Measurements from ENCODE around the gene HNRNPLL. TPM values are rescaled to one million over a fixed set of nuclear protein-coding genes. Genes with fewer than 3 reads are reported as not detected.

Gene HNRNPLL
- total RNA-seq, 1 donor from 2014 or later = 29.7 TPM

GRCh38 chr2:38596229-38596628 lies 6.5 kb downstream of the HNRNPLL start:
- Histone ChIP-seq H3K4me3 (ENCODE audit: low read depth, low read length) (no peak overlapping the region), H3K36me3 (ENCODE audit: control insufficient read depth, insufficient read depth, low read length) (no peaks in the 10 kb centered on the region), H3K27me3 (ENCODE audit: control insufficient read depth, insufficient read depth, low read length) (no peaks in the 10 kb centered on the region)
- TF ChIP-seq CTCF (IDR thresholded peaks at IDR 0.05; ENCODE audit: insufficient read depth, low read length, severe bottlenecking) = no peak
- no peak for DNase-seq (ENCODE audit: low read depth)
- FAIRE-seq = no peak

- H3K27me3 ChIP-seq (ENCODE audit: control insufficient read depth, insufficient read depth, low read length) = no peaks in the 10 kb centered on the region
- DNase-seq (ENCODE audit: low read depth) (peak; percentile 91), FAIRE-seq (no peak)
- no peak overlapping the region for H3K4me3 ChIP-seq (ENCODE audit: low read depth, low read length)
- no peak for TF ChIP-seq CTCF (IDR thresholded peaks at IDR 0.05; ENCODE audit: insufficient read depth, low read length, severe bottlenecking)
- no peaks in the 10 kb centered on the region for H3K36me3 ChIP-seq (ENCODE audit: control insufficient read depth, insufficient read depth, low read length)
Measured at GRCh38 chr2:38592951-38593350, 9.8 kb downstream of the HNRNPLL start.

GRCh38 chr2:38591152-38591551 lies 11.6 kb downstream of the HNRNPLL start:
- Histone ChIP-seq H3K27me3 (ENCODE audit: control insufficient read depth, insufficient read depth, low read length) (no peaks in the 10 kb centered on the region), H3K36me3 (ENCODE audit: control insufficient read depth, insufficient read depth, low read length) (no peaks in the 10 kb centered on the region), H3K4me3 (ENCODE audit: low read depth, low read length) (no peak overlapping the region)
- no peak for FAIRE-seq
- TF ChIP-seq CTCF (IDR thresholded peaks at IDR 0.05; ENCODE audit: insufficient read depth, low read length, severe bottlenecking) = no peak
- DNase-seq (ENCODE audit: low read depth) = no peak

GRCh38 chr2:38590053-38590452 lies 12.7 kb downstream of the HNRNPLL start:
- H3K27me3 ChIP-seq (ENCODE audit: control insufficient read depth, insufficient read depth, low read length) = no peaks in the 10 kb centered on the region
- FAIRE-seq = no peak
- DNase-seq (ENCODE audit: low read depth) = no peak
- no peak overlapping the region for H3K4me3 ChIP-seq (ENCODE audit: low read depth, low read length)
- no peak for TF ChIP-seq CTCF (IDR thresholded peaks at IDR 0.05; ENCODE audit: insufficient read depth, low read length, severe bottlenecking)
- H3K36me3 ChIP-seq (ENCODE audit: control insufficient read depth, insufficient read depth, low read length) = no peaks in the 10 kb centered on the region

- no peaks in the 10 kb centered on the region for H3K36me3 ChIP-seq (ENCODE audit: control insufficient read depth, insufficient read depth, low read length)
- FAIRE-seq = no peak
- TF ChIP-seq CTCF (IDR thresholded peaks at IDR 0.05; ENCODE audit: insufficient read depth, low read length, severe bottlenecking) = no peak
Measured at GRCh38 chr2:38586931-38587330, 15.8 kb downstream of the HNRNPLL start.

GRCh38 chr2:38584881-38585280 lies 17.8 kb downstream of the HNRNPLL start:
- FAIRE-seq (no peak), DNase-seq (ENCODE audit: low read depth) (no peak)
- Histone ChIP-seq H3K27me3 (ENCODE audit: control insufficient read depth, insufficient read depth, low read length) (no peaks in the 10 kb centered on the region), H3K36me3 (ENCODE audit: control insufficient read depth, insufficient read depth, low read length) (peaks cover 5% of the 10 kb centered on the region), H3K4me3 (ENCODE audit: low read depth, low read length) (no peak overlapping the region)
- TF ChIP-seq CTCF (IDR thresholded peaks at IDR 0.05; ENCODE audit: insufficient read depth, low read length, severe bottlenecking) = no peak

More at GRCh38 chr2:38586931-38587330, 15.8 kb downstream of the HNRNPLL start:
- Histone ChIP-seq H3K4me3 (ENCODE audit: low read depth, low read length) (no peak overlapping the region), H3K27me3 (ENCODE audit: control insufficient read depth, insufficient read depth, low read length) (no peaks in the 10 kb centered on the region)
- DNase-seq (ENCODE audit: low read depth) = no peak

Measured in bronchial epithelial cell (primary cell).